KOPT-K1 (cell line): Measurements from ENCODE around the gene SLC17A9.

Experiments
- H3K27ac ChIP-seq: fragments of 200-600 bp; sonication (generic); 2 replicates; pipeline ENCODE4 v1.5.1; 2016; ENCODE audit warnings: antibody characterized with exemption, mild to moderate bottlenecking, low read depth, low read length; ENCODE audit not compliant: poor library complexity, severe bottlenecking
- H3K36me3 ChIP-seq: fragments of 200-600 bp; sonication (generic); 2 replicates; pipeline ENCODE4 v1.5.1; 2017; ENCODE audit warnings: antibody characterized with exemption, mild to moderate bottlenecking, low read length, moderate library complexity; ENCODE audit not compliant: insufficient read depth
- H3K9me3 ChIP-seq: fragments of 200-600 bp; sonication (generic); 2 replicates; pipeline ENCODE4 v1.5.1; 2017; ENCODE audit warnings: antibody characterized with exemption, low read length, mild to moderate bottlenecking; ENCODE audit not compliant: insufficient read depth, poor library complexity, severe bottlenecking

SLC17A9 gene

DNA sequence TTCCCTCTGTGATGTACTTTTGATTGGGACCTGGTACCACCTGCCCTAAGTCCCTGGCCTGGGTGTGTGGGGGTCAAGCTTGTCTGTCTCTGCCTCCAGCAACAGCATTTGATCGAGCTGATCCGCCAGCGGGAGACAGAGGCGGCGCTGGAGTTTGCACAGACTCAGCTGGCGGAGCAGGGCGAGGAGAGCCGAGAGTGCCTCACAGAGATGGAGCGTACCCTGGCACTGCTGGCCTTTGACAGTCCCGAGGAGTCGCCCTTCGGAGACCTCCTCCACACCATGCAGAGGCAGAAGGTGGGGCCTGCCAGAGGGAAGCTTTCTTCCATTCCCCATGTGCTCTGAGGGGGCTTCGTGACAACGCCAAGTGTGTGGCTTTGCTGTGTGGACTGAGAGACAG, 9.1 kb upstream of the SLC17A9 start:
- Histone ChIP-seq H3K9me3 (peaks cover 10% of the 10 kb centered on the region), H3K27ac (no peak overlapping the region), H3K36me3 (peaks cover 80% of the 10 kb centered on the region)

DNA sequence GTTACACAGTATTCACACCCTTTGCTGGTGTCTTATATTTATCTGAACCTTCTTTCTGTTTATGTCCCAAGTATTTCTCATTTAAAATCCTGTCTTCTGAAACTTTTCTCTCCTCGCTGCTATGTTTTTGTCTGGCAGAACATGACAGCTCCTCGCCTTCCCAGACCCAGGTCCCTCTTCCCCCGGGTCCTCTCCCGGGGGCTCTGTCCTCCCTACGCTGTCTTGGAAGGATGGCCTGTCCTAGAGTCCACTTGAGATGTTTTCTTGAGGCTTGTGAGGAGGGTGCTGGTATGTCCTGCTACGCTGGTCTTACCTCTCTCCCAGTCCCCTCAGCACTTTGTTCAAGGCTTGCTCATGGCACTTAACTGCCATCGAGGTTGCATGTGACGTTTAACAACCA, 8.3 kb upstream of the SLC17A9 start:
- Histone ChIP-seq H3K9me3 (peaks cover 18% of the 10 kb centered on the region), H3K27ac (no peak overlapping the region), H3K36me3 (peaks cover 88% of the 10 kb centered on the region)

- H3K27ac ChIP-seq, result no peak overlapping the region
- H3K9me3 ChIP-seq, result peaks cover 22% of the 10 kb centered on the region
- H3K36me3 ChIP-seq, result peaks cover 94% of the 10 kb centered on the region
Observed at GRCh38 chr20:62944746-62945145, 7.8 kb upstream of the SLC17A9 start.

- no peak overlapping the region for H3K27ac ChIP-seq
- peaks cover 22% of the 10 kb centered on the region for H3K9me3 ChIP-seq
- peaks cover 99% of the 10 kb centered on the region for H3K36me3 ChIP-seq
Observed at GRCh38 chr20:62945771-62946339, 6.7 kb upstream of the SLC17A9 start.

- H3K36me3 ChIP-seq, result peaks cover 89% of the 10 kb centered on the region
Observed at GRCh38 chr20:62946918-62947317, 5.6 kb upstream of the SLC17A9 start.

GRCh38 chr20:62947532-62948300, 4.8 kb upstream of the SLC17A9 start:
- Histone ChIP-seq H3K27ac (no peak overlapping the region), H3K9me3 (peaks cover 22% of the 10 kb centered on the region), H3K36me3 (peaks cover 81% of the 10 kb centered on the region)

More at GRCh38 chr20:62946918-62947317, 5.6 kb upstream of the SLC17A9 start:
- H3K9me3 ChIP-seq, result peaks cover 22% of the 10 kb centered on the region
- no peak overlapping the region for H3K27ac ChIP-seq

- Histone ChIP-seq H3K9me3 (peaks cover 22% of the 10 kb centered on the region), H3K36me3 (peaks cover 65% of the 10 kb centered on the region), H3K27ac (no peak overlapping the region)
Observed at GRCh38 chr20:62949153-62949821, 3.2 kb upstream of the SLC17A9 start.

DNA sequence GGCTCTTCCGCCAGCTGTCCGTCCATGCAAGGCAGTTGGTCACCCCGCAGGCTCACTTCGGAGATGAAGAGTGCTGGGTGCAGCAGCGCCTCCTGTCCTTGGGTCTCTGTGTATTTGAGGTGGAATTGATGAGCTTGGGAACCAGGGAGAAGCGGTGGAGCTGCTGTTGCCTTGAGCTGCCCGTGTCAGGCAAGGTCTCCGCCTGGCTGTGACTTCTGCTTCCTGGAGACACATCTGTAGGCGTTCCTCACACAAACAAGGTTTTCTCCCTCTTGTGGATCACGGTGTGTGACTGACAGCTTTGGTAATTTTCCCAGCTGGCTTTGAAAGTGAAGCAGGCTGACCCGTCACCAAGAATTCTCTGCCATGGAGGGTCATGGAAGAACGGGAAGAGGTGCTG, 2.5 kb upstream of the SLC17A9 start:
- no peak overlapping the region for H3K27ac ChIP-seq
- peaks cover 58% of the 10 kb centered on the region for H3K36me3 ChIP-seq
- H3K9me3 ChIP-seq, result peaks cover 22% of the 10 kb centered on the region

DNA sequence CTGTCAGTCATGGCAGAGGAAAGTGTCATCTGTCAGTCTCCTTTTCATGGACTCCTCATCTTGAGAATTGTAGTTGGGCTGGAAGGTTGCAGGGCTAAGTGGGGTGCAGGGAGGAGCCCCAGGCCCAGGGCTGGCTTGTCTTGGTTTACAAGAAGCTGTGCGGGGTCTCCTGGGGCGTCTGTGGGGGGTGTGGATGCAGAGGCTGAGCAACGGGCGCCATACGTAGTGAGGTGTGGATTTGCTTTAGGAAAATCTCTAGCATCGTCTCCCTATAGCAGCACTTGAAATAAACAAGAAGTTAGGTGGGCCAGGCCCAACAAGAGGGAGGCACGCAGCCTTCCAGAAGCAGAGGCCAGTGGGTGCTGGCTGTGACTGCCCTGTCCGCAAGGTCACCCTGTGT, 1.8 kb upstream of the SLC17A9 start:
- peaks cover 22% of the 10 kb centered on the region for H3K9me3 ChIP-seq
- no peak overlapping the region for H3K27ac ChIP-seq
- peaks cover 51% of the 10 kb centered on the region for H3K36me3 ChIP-seq

DNA sequence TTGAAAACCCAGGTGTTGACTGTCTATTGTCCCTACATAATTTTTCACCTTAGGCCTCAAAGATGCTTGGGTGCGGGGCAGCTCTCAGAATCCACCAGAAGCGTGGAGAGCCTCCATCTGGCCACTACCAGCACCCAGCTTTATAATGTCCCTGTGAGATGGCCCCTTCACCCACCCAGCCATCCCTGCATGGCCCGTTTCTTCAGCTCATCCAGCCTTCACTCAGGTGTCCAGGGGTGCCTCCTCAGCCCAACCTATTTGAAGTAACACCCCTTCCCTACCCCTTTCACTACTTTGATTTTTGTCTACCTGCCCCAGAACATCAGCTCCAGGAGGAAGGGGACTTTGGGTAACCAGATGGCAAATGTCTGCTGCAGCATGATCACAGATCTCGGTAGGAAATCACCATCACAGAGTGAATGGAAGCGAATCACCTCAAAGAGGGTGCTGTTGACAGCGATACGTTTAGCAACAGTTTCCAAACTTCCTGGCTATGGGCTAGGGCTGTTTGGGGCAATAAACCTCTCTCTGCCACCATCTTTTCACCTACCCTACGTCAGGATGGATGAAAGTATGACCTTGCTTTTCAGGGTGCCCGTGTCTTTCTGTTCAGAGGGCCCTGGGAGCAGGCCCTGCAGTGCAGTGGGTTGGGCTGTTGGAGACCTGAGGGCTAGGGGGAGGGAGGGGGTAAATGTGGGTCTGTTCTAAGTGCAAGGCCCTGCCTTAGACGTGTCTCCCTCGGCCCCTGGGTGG, 1.2 kb upstream of the SLC17A9 start:
- H3K36me3 ChIP-seq, result peaks cover 45% of the 10 kb centered on the region
- H3K9me3 ChIP-seq, result peaks cover 22% of the 10 kb centered on the region
- peak overlapping the region; percentile 8 for H3K27ac ChIP-seq

GRCh38 chr20:62951896-62952372, 575 bp upstream of the SLC17A9 start:
- peaks cover 22% of the 10 kb centered on the region for H3K9me3 ChIP-seq
- peak overlapping the region; percentile 8 for H3K27ac ChIP-seq
- peaks cover 39% of the 10 kb centered on the region for H3K36me3 ChIP-seq

GRCh38 chr20:62952968-62953838, 694 bp downstream of the SLC17A9 start:
- peaks cover 26% of the 10 kb centered on the region for H3K36me3 ChIP-seq
- peak overlapping the region; percentile 87 for H3K27ac ChIP-seq

GRCh38 chr20:62953839-62954703, 1.6 kb downstream of the SLC17A9 start:
- Histone ChIP-seq H3K9me3 (peaks cover 6% of the 10 kb centered on the region), H3K36me3 (peaks cover 17% of the 10 kb centered on the region), H3K27ac (peak overlapping the region; percentile 87)

More at GRCh38 chr20:62952968-62953838, 694 bp downstream of the SLC17A9 start:
- peaks cover 14% of the 10 kb centered on the region for H3K9me3 ChIP-seq
